Transverse colon (tissue), 4 donors: ENCODE measurements around the gene OR2B3.

Experiments
- EP300 ChIP-seq: sonication (generic); formaldehyde crosslinking; IDR thresholded peaks from one replicate; pipeline ENCODE4 v1.6.1; 2017; ENCODE audit warnings: antibody characterized with exemption, low read depth
- POLR2A ChIP-seq: fragments of 450-650 bp; IDR thresholded peaks from one replicate; pipeline ENCODE4 v1.6.1; 2016; ENCODE audit warnings: antibody characterized with exemption, mild to moderate bottlenecking, moderate library complexity
- POLR2AphosphoS5 ChIP-seq, 3 donors: sonication (generic); formaldehyde crosslinking; IDR thresholded peaks; one replicate each; pipeline ENCODE4 v1.6.1; 2016; ENCODE audit warnings: antibody characterized with exemption in 3 of 3
- TF ChIP-seq, protein P1 (sequence below), 5 experiments: fragments of 200-600 bp in 3 of 5; fragments of 450-650 bp in 2 of 5; sonication (generic) in 3 of 5; IDR thresholded peaks; 1 replicate in 2 of 5; 2 replicates in 3 of 5; pipeline ENCODE4 v1.5.1; 2016 to 2017; ENCODE audit warnings: antibody characterized with exemption in 5 of 5, inconsistent platforms in 3 of 5, mild to moderate bottlenecking in 2 of 5, moderate library complexity in 1 of 5

DNA sequence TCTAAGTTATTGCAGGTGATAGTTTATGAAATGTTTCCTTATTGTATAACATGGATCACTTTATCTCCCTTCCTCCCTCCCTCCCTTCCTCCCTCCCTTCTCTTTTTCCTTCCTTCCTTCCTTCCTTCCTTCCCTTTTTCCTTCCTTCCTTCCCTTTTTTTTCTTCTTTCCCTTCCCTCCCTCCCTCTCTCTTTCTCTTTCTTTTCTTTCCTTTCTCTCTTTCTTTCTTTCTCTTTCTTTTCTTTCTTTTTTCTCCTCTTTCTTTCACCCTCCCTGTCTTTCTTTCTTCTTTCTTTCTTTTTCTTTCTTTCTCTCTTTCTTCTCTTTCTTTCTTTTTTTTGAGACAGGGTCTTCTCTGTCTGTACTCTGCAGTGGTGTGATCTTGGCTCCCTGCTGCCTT is 5.8 kb downstream of the OR2B3 start:
- TF ChIP-seq POLR2A (no peak), POLR2AphosphoS5 (IDR thresholded peaks at IDR 0.05) (no peak), EP300 (no peak)
- TF ChIP-seq, protein P1, sequence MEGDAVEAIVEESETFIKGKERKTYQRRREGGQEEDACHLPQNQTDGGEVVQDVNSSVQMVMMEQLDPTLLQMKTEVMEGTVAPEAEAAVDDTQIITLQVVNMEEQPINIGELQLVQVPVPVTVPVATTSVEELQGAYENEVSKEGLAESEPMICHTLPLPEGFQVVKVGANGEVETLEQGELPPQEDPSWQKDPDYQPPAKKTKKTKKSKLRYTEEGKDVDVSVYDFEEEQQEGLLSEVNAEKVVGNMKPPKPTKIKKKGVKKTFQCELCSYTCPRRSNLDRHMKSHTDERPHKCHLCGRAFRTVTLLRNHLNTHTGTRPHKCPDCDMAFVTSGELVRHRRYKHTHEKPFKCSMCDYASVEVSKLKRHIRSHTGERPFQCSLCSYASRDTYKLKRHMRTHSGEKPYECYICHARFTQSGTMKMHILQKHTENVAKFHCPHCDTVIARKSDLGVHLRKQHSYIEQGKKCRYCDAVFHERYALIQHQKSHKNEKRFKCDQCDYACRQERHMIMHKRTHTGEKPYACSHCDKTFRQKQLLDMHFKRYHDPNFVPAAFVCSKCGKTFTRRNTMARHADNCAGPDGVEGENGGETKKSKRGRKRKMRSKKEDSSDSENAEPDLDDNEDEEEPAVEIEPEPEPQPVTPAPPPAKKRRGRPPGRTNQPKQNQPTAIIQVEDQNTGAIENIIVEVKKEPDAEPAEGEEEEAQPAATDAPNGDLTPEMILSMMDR (IDR thresholded peaks at IDR 0.05): no peak
